PFSK-1 (cell line): ENCODE results near the gene ACER3.

Source experiments
- FOXP2 ChIP-seq: optimal IDR thresholded peaks from 2 replicates; pipeline ENCODE3; 2011; ENCODE audit warnings: borderline replicate concordance, control low read depth, inconsistent platforms; ENCODE audit not compliant: insufficient read depth; ENCODE audit errors: extremely low read length, extremely low read depth
- POLR2AphosphoS5 ChIP-seq: IDR thresholded peaks from 2 replicates; pipeline ENCODE4 v1.6.1; 2012; ENCODE audit warnings: low read depth, mild to moderate bottlenecking, control low read depth, low read length, moderate library complexity
- SIN3A ChIP-seq: IDR thresholded peaks from 2 replicates; pipeline ENCODE4 v1.6.1; 2012; ENCODE audit warnings: mild to moderate bottlenecking, low read length, moderate library complexity, borderline replicate concordance; ENCODE audit not compliant: insufficient read depth
- TAF1 ChIP-seq: IDR thresholded peaks from 2 replicates; pipeline ENCODE4 v1.6.1; 2012; ENCODE audit warnings: low read length, control low read depth, borderline replicate concordance; ENCODE audit not compliant: insufficient read depth
- TF ChIP-seq, protein P1 (sequence below), 2 experiments: IDR thresholded peaks; 2 replicates each; pipeline versions ENCODE4 v1.6.1 to v1.8.0; 2011 to 2012; ENCODE audit warnings: low read depth in 2 of 2, low read length in 2 of 2, control low read depth in 1 of 2, inconsistent platforms in 1 of 2, mild to moderate bottlenecking in 1 of 2, moderate library complexity in 1 of 2; ENCODE audit not compliant: insufficient read depth in 1 of 2

Gene ACER3

DNA sequence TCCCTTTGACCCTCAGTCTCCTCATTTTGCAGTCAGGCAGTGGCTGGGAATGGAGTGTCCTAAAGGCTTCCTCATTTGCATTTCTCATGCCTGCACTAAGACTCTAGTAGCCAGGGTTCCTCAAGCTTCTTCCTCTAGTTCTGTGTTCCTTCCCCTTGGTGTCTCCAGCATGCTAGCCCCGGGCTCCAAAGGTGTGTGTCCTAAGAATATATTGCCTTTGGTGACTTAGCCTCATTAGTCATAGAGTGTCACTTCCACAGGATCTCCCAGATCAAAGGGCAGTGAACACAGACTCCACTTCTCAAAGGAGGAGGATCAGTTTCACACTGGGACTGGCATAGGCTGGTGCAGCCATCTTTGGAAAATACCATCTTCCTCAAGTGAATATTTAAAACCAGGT, 21.4 kb upstream of the ACER3 start:
- TF ChIP-seq TAF1 (no peak), SIN3A (no peak), POLR2AphosphoS5 (no peak), FOXP2 (no peak)
- TF ChIP-seq, protein P1, sequence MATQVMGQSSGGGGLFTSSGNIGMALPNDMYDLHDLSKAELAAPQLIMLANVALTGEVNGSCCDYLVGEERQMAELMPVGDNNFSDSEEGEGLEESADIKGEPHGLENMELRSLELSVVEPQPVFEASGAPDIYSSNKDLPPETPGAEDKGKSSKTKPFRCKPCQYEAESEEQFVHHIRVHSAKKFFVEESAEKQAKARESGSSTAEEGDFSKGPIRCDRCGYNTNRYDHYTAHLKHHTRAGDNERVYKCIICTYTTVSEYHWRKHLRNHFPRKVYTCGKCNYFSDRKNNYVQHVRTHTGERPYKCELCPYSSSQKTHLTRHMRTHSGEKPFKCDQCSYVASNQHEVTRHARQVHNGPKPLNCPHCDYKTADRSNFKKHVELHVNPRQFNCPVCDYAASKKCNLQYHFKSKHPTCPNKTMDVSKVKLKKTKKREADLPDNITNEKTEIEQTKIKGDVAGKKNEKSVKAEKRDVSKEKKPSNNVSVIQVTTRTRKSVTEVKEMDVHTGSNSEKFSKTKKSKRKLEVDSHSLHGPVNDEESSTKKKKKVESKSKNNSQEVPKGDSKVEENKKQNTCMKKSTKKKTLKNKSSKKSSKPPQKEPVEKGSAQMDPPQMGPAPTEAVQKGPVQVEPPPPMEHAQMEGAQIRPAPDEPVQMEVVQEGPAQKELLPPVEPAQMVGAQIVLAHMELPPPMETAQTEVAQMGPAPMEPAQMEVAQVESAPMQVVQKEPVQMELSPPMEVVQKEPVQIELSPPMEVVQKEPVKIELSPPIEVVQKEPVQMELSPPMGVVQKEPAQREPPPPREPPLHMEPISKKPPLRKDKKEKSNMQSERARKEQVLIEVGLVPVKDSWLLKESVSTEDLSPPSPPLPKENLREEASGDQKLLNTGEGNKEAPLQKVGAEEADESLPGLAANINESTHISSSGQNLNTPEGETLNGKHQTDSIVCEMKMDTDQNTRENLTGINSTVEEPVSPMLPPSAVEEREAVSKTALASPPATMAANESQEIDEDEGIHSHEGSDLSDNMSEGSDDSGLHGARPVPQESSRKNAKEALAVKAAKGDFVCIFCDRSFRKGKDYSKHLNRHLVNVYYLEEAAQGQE (IDR thresholded peaks at IDR 0.05; ENCODE audit: insufficient read depth in 1 of 2, low read depth in 2 of 2, low read length in 2 of 2), result no peak

DNA sequence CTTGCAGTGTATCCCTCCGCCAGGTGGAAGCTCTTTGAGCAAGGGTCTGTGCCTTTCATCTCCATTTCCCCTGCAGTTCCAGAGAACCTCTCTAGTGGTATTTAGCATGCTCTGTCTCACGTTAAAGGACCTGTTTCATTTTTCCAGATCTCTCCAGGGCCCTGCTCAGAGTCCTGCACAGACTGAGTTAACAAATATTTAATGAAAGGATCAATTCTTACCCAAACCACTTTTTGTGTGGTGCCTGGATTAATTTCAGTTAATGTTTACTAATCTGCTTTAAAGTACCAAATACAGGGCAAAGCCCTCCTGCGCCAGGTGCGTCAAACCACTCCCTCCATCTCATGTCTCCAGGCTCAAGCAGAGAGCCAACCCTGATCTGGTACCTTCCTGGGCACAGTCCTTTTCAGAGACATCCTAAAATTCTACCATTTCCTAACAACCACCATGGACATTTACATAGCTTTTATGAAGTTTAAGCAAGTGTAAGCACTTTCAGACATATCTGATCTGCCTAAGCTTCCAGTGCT, 18.7 kb upstream of the ACER3 start:
- TF ChIP-seq, protein P1 (IDR thresholded peaks at IDR 0.05; ENCODE audit: insufficient read depth in 1 of 2, low read depth in 2 of 2, low read length in 2 of 2), result no peak
- TF ChIP-seq FOXP2, result no peak
- TF ChIP-seq TAF1, result no peak
- no peak for TF ChIP-seq POLR2AphosphoS5

DNA sequence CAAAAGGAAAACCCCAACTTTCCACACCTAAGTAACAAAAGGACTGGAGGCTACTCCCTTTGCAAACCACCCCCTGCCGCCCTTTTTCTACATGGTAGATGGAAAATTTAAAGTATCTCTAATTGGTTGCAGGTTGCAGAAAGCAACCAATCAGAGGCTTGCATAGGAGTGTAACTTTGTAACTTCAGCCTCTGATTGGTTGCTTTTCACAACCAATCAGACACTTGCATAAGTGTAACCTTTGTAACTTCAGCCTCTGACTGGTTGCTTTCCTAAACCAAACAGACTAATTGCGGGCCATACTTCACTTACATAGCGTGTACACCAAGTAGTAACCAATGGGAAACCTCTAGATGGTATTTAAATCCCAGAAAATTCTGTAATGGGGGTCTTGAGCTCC, 16.8 kb upstream of the ACER3 start:
- no peak for TF ChIP-seq FOXP2
- no peak for TF ChIP-seq SIN3A
- TF ChIP-seq, protein P1 (IDR thresholded peaks at IDR 0.05; ENCODE audit: insufficient read depth in 1 of 2, low read depth in 2 of 2, low read length in 2 of 2), result no peak
- no peak for TF ChIP-seq POLR2AphosphoS5

DNA sequence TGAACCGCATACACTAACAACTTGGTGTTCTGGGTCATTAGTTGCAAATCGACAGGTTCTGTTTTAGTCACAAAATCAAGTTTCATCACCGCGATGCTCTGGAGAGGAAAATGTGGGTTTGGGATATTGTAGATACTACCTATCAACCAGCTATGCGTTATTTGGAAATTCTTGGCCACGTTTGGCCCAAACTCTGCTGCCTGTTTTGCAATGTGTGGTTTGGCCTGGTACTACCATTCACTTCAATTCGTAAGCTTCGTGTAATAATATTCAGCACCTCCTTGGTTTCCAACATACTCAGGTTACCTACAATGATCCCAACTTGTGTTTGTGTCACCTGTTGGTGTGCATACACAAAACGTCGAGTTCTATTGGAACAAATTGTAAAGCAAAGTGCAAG, 16.2 kb upstream of the ACER3 start:
- TF ChIP-seq SIN3A (no peak), POLR2AphosphoS5 (no peak), TAF1 (no peak), FOXP2 (no peak)
- TF ChIP-seq, protein P1 (IDR thresholded peaks at IDR 0.05; ENCODE audit: insufficient read depth in 1 of 2, low read depth in 2 of 2, low read length in 2 of 2), result no peak

DNA sequence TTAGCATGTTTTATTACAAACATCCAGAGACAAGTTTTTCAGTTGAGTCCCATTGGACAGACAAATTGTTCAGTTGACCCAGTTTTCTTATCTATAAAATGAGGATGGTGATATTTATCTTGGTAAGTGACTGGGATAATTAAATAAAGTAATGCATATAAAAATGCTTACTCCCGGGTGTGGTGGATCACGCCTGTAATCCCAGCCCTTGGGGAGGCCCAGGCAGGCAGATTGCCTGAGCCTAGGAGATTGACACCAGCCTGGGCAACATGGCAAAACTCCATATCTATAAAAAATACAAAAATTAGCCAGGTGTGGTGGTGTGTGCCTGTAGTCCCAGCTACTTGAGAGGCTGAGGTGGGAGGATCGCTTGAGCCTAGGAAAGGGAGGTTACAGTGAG, 15.6 kb upstream of the ACER3 start:
- TF ChIP-seq TAF1 (no peak), SIN3A (no peak), FOXP2 (no peak), POLR2AphosphoS5 (no peak)
- TF ChIP-seq, protein P1 (IDR thresholded peaks at IDR 0.05; ENCODE audit: insufficient read depth in 1 of 2, low read depth in 2 of 2, low read length in 2 of 2), result no peak
